HepG2 (cell line): ENCODE results near the gene MYCBPAP. TPM values are rescaled to one million over a fixed set of nuclear protein-coding genes. Genes with fewer than 3 reads are reported as not detected.

Source experiments
- AGO1 ChIP-seq: fragments of 200-400 bp; formaldehyde crosslinking; IDR thresholded peaks from 2 replicates; pipeline ENCODE4 v1.6.1; 2017; ENCODE audit warnings: mild to moderate bottlenecking, low read depth, low read length, moderate library complexity; ENCODE audit not compliant: poor library complexity, severe bottlenecking
- DR1 ChIP-seq: sonication (generic); formaldehyde crosslinking; IDR thresholded peaks from 2 replicates; pipeline ENCODE4 v1.8.0; 2021; ENCODE audit warnings: mild to moderate bottlenecking, missing genetic modification reagents, inconsistent platforms
- FOXO1 ChIP-seq: sonication (generic); formaldehyde crosslinking; IDR thresholded peaks from 2 replicates; pipeline ENCODE4 v1.4.0; 2020; ENCODE audit warnings: missing genetic modification reagents
- GABPA ChIP-seq, 2 experiments: IDR thresholded peaks; 2 replicates each; pipeline ENCODE4 v1.6.1; 2011 to 2016; ENCODE audit warnings: low read depth in 2 of 2, low read length in 1 of 2, missing biosample characterization in 1 of 2, missing genetic modification characterization in 1 of 2
- JUN ChIP-seq: sonication (generic); formaldehyde crosslinking; IDR thresholded peaks from 2 replicates; pipeline ENCODE4 v1.4.0; 2020; ENCODE audit warnings: mild to moderate bottlenecking, missing genetic modification reagents
- KLF15 ChIP-seq: sonication (generic); formaldehyde crosslinking; IDR thresholded peaks from 2 replicates; pipeline ENCODE4 v1.8.1; 2023; ENCODE audit warnings: borderline replicate concordance, mild to moderate bottlenecking, inconsistent platforms, missing genetic modification reagents, mixed read lengths
- KMT2B ChIP-seq: IDR thresholded peaks from 2 replicates; pipeline ENCODE4 v1.6.1; 2016; ENCODE audit warnings: missing genetic modification reagents, missing compliant biosample characterization
- MAFK ChIP-seq, 2 experiments: IDR thresholded peaks in 1 of 2; conservative IDR thresholded peaks in 1 of 2; 2 replicates each; pipeline ENCODE4 v1.6.1; 2011; ENCODE audit warnings: improper control_type of control experiment in 2 of 2, low read length in 2 of 2
- NFE2L1 ChIP-seq: sonication (generic); formaldehyde crosslinking; IDR thresholded peaks from 2 replicates; pipeline ENCODE4 v1.4.0; 2020; ENCODE audit warnings: missing genetic modification reagents, mild to moderate bottlenecking, borderline replicate concordance
- NR3C1 ChIP-seq: sonication (generic); formaldehyde crosslinking; IDR thresholded peaks from 2 replicates; pipeline ENCODE4 v1.4.0; 2020; ENCODE audit warnings: missing genetic modification reagents
- SALL1 ChIP-seq: sonication (generic); formaldehyde crosslinking; IDR thresholded peaks from 2 replicates; pipeline ENCODE4 v1.8.0; 2022; ENCODE audit warnings: mild to moderate bottlenecking, missing genetic modification reagents
- SMARCC2 ChIP-seq: fragments of 450-650 bp; IDR thresholded peaks from 2 replicates; pipeline ENCODE4 v1.6.1; 2017; ENCODE audit warnings: antibody characterized with exemption, mild to moderate bottlenecking
- SRSF4 ChIP-seq: fragments of 200-400 bp; formaldehyde crosslinking; IDR thresholded peaks from one replicate; pipeline ENCODE4 v1.6.1; 2018; ENCODE audit warnings: mild to moderate bottlenecking, low read depth, low read length, moderate library complexity; ENCODE audit not compliant: poor library complexity, severe bottlenecking
- ZFP36L2 ChIP-seq: sonication (generic); formaldehyde crosslinking; IDR thresholded peaks from 2 replicates; pipeline ENCODE4 v1.4.0; 2020; ENCODE audit warnings: missing genetic modification reagents
- ZNF101 ChIP-seq: sonication (generic); formaldehyde crosslinking; IDR thresholded peaks from 2 replicates; pipeline ENCODE4 v1.4.0; 2020; ENCODE audit warnings: mild to moderate bottlenecking, low read depth, missing genetic modification reagents, borderline replicate concordance
- ZNF136 ChIP-seq: sonication (generic); formaldehyde crosslinking; IDR thresholded peaks from 2 replicates; pipeline ENCODE4 v1.8.1; 2022; ENCODE audit warnings: low read depth, mild to moderate bottlenecking, moderate library complexity, missing genetic modification reagents
- ZNF674 ChIP-seq: sonication (generic); formaldehyde crosslinking; IDR thresholded peaks from 2 replicates; pipeline ENCODE4 v1.5.0; 2020; ENCODE audit warnings: low read depth, mild to moderate bottlenecking, missing genetic modification reagents
- ZNF749 ChIP-seq: sonication (generic); formaldehyde crosslinking; IDR thresholded peaks from 2 replicates; pipeline ENCODE4 v1.8.0; 2022; ENCODE audit warnings: mild to moderate bottlenecking, missing genetic modification reagents, moderate library complexity, borderline replicate concordance
- ZNF75D ChIP-seq: sonication (generic); formaldehyde crosslinking; IDR thresholded peaks from 2 replicates; pipeline ENCODE4 v1.8.1; 2023; ENCODE audit warnings: missing genetic modification reagents, mild to moderate bottlenecking, borderline replicate concordance
- polyA plus RNA-seq, 8 experiments: library from polyadenylated mRNA; depleted of rRNA in 3 of 8; stranded (reverse) in 7 of 8; unstranded in 1 of 8; fragments of >200 nt; fragmentation: Illumina TruSeq in 4 of 8; extraction: Trizol in 4 of 8; gene quantifications; 2 replicates each; pipeline versions ENCODE4 v1.2.1 to v1.2.3, GENCODE V29; 2011 to 2016; ENCODE audit warnings: low read depth in 4 of 8, missing spikeins in 1 of 8, mixed read lengths in 1 of 8; ENCODE audit not compliant: insufficient read depth in 1 of 8
- total RNA-seq, 5 experiments: library from RNA; depleted of rRNA; stranded (reverse); fragments of >200 nt; fragmentation: Illumina TruSeq; extraction: Trizol; gene quantifications; 2 replicates each; pipeline ENCODE4 v1.2.3, GENCODE V29; 2016; ENCODE audit warnings: low read depth in 1 of 5
- TF ChIP-seq, protein P1 (sequence below): sonication (generic); formaldehyde crosslinking; IDR thresholded peaks from 2 replicates; pipeline ENCODE4 v1.4.0; 2020; ENCODE audit warnings: missing genetic modification reagents
- TF ChIP-seq, protein P2 (sequence below): sonication (generic); formaldehyde crosslinking; IDR thresholded peaks from 2 replicates; pipeline ENCODE4 v1.5.1; 2020; ENCODE audit warnings: mild to moderate bottlenecking, moderate library complexity, missing genetic modification reagents
- TF ChIP-seq, protein P3 (sequence below): sonication (generic); formaldehyde crosslinking; IDR thresholded peaks from 2 replicates; pipeline ENCODE4 v1.9.0; 2022; ENCODE audit warnings: missing genetic modification reagents, mild to moderate bottlenecking, borderline replicate concordance
- TF ChIP-seq, protein P4 (sequence below): sonication (generic); formaldehyde crosslinking; IDR thresholded peaks from 2 replicates; pipeline ENCODE4 v1.9.0; 2021; ENCODE audit warnings: missing genetic modification reagents, mild to moderate bottlenecking, borderline replicate concordance

Gene MYCBPAP
- total and polyA plus RNA-seq, 2 of the 13 experiments (the other 11 are each of a cell fraction or from before 2014, with no cell fraction given): 0.22 to 0.24 TPM

DNA sequence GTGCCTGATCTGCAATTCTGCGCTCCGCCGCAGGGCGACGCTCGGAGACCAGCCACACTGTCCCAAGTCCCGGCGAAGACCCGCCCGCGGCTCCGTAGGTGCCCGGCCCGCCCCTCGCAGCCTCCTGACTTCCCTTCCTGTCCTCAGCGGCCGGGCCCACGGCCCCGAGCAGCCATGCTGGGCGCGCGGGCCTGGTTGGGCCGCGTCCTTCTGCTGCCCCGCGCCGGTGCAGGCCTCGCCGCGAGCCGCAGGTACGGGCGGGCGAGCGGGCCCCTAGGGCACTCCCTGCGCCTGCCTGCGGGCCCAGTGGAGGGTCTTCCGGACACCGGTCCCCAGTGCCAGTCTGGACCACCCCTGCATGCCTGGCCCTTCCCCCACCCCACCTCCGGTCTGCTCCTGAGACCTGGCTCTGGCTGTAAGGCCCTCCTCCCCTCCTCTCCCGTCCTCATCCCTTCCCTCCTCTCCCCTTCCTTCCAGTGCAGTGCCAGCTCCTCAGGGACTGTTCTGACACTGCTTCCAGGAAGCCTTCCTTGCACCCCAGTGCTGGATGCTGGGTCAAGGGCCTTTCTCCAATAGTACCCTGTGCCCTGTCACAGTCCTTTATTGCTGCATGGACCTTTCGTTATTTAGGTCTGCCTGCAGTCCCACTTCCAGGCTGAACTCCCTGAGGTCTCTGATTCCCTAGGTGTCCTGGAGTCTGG lies 38.9 kb downstream of the MYCBPAP start, which contains the start of gene SPATA20 (continued):
- TF ChIP-seq ZNF136: no peak
- no peak; the same call in 1 of the 2 replicates for TF ChIP-seq NFE2L1 (CRISPR knock-in tag)
- TF ChIP-seq MAFK (conservative IDR thresholded peaks at IDR 0.05 in 1 of 2, IDR thresholded peaks at IDR 0.05 in 1 of 2; ENCODE audit: low read length in 2 of 2): no peak
- TF ChIP-seq DR1 (CRISPR knock-in tag): peak; percentile 81; the same call in 1 of the 2 replicates
- TF ChIP-seq SRSF4: no peak
- peak; percentile 45; the same call in 1 of the 2 replicates for TF ChIP-seq ZFP36L2 (CRISPR knock-in tag)
- TF ChIP-seq KLF15 (CRISPR knock-in tag): 0 out of 2 replicates have a peak, but pooled peaks have one; percentile 72
- peak; percentile 75 for TF ChIP-seq SALL1 (CRISPR knock-in tag)
- peak; percentile 26 for TF ChIP-seq GABPA (IDR thresholded peaks at IDR 0.05; ENCODE audit: low read depth, low read length)
- TF ChIP-seq GABPA (CRISPR knock-in tag; IDR thresholded peaks at IDR 0.05; ENCODE audit: low read depth): peak; percentile 45; the same call in 1 of the 2 replicates
- TF ChIP-seq, protein P1, sequence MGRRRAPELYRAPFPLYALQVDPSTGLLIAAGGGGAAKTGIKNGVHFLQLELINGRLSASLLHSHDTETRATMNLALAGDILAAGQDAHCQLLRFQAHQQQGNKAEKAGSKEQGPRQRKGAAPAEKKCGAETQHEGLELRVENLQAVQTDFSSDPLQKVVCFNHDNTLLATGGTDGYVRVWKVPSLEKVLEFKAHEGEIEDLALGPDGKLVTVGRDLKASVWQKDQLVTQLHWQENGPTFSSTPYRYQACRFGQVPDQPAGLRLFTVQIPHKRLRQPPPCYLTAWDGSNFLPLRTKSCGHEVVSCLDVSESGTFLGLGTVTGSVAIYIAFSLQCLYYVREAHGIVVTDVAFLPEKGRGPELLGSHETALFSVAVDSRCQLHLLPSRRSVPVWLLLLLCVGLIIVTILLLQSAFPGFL (CRISPR knock-in tag): 0 out of 2 replicates have a peak, but pooled peaks have one; percentile 69
- TF ChIP-seq KMT2B (CRISPR knock-in tag): peak; percentile 57; the same call in 1 of the 2 replicates
- TF ChIP-seq AGO1: no peak
- TF ChIP-seq FOXO1 (CRISPR knock-in tag): peak; percentile 70
- TF ChIP-seq ZNF674 (CRISPR knock-in tag): no peak
- no peak for TF ChIP-seq ZNF75D (CRISPR knock-in tag)
- TF ChIP-seq SMARCC2: no peak
- TF ChIP-seq ZNF749 (CRISPR knock-in tag): peak; percentile 75; the same call in 1 of the 2 replicates
- TF ChIP-seq JUN: no peak
- no peak for TF ChIP-seq ZNF101 (CRISPR knock-in tag)
- TF ChIP-seq, protein P2, sequence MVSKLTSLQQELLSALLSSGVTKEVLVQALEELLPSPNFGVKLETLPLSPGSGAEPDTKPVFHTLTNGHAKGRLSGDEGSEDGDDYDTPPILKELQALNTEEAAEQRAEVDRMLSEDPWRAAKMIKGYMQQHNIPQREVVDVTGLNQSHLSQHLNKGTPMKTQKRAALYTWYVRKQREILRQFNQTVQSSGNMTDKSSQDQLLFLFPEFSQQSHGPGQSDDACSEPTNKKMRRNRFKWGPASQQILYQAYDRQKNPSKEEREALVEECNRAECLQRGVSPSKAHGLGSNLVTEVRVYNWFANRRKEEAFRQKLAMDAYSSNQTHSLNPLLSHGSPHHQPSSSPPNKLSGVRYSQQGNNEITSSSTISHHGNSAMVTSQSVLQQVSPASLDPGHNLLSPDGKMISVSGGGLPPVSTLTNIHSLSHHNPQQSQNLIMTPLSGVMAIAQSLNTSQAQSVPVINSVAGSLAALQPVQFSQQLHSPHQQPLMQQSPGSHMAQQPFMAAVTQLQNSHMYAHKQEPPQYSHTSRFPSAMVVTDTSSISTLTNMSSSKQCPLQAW: no peak
- TF ChIP-seq, protein P3, sequence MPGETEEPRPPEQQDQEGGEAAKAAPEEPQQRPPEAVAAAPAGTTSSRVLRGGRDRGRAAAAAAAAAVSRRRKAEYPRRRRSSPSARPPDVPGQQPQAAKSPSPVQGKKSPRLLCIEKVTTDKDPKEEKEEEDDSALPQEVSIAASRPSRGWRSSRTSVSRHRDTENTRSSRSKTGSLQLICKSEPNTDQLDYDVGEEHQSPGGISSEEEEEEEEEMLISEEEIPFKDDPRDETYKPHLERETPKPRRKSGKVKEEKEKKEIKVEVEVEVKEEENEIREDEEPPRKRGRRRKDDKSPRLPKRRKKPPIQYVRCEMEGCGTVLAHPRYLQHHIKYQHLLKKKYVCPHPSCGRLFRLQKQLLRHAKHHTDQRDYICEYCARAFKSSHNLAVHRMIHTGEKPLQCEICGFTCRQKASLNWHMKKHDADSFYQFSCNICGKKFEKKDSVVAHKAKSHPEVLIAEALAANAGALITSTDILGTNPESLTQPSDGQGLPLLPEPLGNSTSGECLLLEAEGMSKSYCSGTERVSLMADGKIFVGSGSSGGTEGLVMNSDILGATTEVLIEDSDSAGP (CRISPR knock-in tag): no peak; the same call in none of the 2 replicates
- no peak for TF ChIP-seq NR3C1 (CRISPR knock-in tag)
- TF ChIP-seq, protein P4, sequence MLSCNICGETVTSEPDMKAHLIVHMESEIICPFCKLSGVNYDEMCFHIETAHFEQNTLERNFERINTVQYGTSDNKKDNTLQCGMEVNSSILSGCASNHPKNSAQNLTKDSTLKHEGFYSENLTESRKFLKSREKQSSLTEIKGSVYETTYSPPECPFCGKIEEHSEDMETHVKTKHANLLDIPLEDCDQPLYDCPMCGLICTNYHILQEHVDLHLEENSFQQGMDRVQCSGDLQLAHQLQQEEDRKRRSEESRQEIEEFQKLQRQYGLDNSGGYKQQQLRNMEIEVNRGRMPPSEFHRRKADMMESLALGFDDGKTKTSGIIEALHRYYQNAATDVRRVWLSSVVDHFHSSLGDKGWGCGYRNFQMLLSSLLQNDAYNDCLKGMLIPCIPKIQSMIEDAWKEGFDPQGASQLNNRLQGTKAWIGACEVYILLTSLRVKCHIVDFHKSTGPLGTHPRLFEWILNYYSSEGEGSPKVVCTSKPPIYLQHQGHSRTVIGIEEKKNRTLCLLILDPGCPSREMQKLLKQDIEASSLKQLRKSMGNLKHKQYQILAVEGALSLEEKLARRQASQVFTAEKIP: no peak
